T follicular helper cell (primary cell): Measurements from ENCODE around the gene SIPA1L2.
"Not testable (repeated sequence)": the region's sequence is repeated elsewhere in the genome, so short reads cannot be mapped to it uniquely, and the experiment has no call there.

Experiments
- DNase-seq: peaks from one replicate; pipeline ENCODE4 v3.0.0-alpha.2; 2020; ENCODE audit warnings: low read depth

SIPA1L2 gene

DNA sequence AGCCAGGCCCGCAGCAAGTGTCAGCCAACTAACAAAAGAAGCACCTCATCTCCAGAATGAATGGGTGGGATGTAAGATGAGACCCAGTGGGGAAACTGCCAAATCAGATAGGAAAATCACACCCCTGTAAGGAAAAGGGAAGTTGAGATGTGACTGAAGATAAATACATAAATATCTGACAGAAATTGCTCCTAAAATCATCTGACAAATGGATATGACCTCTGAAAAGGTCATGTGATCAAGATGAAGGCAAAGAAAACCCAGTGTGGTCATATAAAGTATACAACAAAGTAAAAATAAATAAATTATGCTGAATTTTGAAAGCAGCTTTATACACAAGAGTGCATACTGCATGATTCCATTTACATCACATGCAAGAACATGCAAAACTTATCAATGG, 12.7 kb downstream of the SIPA1L2 start:
- no peak for DNase-seq

GRCh38 chr1:232615306-232615800, 14.6 kb downstream of the SIPA1L2 start:
- no peak for DNase-seq

DNA sequence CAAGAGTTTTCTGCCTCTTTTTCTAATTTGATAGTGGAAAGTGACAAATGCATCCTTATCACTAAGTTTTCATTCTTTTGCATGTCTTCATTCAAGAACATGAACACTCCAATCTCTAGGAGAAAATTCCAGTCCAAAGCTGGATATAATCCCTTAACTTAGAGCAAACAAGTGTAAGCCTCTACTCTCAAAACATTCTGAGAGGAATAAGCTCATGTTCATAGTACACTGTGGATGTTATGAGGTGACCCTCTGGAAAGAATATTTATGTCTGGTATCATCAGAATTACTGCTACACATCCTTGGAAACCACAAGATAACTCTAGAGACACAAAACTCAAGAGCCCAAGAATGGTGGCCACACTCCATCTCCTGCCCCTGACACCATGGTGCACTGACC, 15.1 kb downstream of the SIPA1L2 start:
- no peak for DNase-seq

DNA sequence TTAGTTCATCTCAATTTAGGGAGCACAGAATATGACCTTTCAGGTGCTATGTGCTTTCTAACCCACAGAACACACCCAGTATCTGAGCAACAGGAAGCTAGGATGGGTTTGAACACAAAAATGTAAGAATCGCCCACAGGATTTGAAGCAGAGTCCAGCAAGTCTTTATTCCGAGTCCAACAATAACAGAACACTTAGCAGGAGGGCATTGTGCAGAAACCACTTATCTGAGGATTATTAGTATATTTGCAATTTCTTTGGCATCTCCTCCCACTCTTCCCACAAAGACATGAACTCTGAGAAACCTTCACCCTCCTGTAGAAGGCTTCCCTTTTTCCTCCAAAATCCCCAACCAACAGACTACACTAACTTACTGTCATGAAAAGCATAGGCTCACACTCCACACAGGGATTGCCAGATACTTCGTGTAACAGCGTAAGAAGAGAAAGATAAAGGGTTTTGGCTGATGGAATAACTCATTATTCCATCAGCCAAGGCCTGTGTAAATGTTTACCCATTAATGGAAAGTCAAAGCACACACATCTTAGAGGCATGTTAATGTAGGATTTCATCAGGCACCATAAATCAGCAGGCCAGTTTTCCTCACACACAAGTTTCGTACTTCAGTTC, 16.1 kb downstream of the SIPA1L2 start:
- no peak for DNase-seq

DNA sequence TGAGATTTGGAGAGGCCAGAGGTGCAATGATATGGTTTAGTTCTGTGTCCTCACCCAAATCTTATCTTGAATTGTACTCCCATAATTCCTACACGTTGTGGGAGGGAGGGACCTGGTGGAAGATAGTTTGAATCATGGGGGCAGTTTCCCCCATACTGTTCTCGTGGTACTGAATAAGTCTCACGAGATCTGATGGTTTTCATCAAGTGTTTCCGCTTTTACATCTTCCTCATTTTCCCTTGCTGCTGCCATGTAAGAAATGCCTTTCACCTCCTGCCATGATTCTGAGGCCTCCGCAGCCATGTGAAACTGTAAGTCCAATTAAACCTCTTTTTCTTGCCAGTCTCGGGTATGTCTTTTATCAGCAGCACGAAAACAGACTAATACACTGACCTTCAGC, 17.1 kb downstream of the SIPA1L2 start:
- not testable (repeated sequence) for DNase-seq

GRCh38 chr1:232611834-232612233, 18.1 kb downstream of the SIPA1L2 start:
- no peak for DNase-seq

GRCh38 chr1:232610902-232611745, 18.8 kb downstream of the SIPA1L2 start:
- not testable (repeated sequence) for DNase-seq

DNA sequence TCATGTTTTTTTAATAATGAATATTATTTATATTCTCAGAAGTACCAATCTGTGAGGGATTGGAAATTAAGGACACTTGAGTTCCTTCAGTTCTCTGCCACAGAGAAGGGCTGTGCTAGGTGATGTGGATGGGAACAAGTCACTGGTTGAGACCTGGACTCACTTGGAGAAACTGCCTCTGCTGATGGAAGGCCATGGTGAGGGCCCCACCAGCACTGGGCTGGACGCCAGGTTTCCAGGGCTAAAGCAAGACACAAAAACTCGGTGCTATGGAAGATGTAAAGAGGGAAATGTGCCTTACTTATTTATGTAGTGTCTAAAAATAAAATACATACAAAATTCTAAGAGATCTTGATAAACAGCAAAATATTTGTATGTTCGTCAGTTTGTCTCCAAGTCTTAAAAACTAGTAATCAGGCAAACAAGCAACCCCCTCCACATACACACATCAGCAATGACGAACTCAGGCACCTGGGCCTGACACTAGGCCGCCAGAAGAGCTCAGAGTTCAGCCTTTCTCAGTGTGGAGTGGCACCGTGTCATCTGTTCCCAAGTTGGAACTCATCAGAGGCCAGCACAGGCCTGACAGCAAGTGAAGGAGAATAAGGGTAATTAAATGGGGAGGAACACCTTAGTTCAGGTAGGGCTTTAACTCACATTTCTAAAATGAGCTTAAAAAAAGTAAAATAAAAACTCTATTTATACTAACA, 19.6 kb downstream of the SIPA1L2 start:
- no peak for DNase-seq

GRCh38 chr1:232608427-232608826, 21.5 kb downstream of the SIPA1L2 start:
- no peak for DNase-seq

DNA sequence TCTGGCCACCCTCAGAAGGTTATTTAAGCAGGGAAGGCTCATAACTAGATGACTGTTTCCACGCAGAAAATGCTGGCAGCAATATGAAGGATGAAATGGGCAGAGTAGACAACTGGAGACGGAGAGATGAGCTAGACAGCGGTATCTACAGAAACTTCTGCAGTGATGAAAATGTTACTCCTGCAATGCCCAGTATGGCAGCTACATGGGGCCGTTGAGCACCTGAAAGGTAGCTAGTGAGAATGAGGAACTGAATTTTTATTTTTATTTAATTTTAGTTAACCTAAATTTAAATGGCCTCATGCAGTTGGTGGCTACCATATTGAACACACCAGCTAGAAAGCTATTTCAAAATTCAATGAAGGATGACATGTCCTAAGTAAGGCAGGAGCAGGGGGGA, 27.3 kb downstream of the SIPA1L2 start:
- DNase-seq: no peak

GRCh38 chr1:232600424-232601258, 29.3 kb downstream of the SIPA1L2 start:
- DNase-seq: no peak

DNA sequence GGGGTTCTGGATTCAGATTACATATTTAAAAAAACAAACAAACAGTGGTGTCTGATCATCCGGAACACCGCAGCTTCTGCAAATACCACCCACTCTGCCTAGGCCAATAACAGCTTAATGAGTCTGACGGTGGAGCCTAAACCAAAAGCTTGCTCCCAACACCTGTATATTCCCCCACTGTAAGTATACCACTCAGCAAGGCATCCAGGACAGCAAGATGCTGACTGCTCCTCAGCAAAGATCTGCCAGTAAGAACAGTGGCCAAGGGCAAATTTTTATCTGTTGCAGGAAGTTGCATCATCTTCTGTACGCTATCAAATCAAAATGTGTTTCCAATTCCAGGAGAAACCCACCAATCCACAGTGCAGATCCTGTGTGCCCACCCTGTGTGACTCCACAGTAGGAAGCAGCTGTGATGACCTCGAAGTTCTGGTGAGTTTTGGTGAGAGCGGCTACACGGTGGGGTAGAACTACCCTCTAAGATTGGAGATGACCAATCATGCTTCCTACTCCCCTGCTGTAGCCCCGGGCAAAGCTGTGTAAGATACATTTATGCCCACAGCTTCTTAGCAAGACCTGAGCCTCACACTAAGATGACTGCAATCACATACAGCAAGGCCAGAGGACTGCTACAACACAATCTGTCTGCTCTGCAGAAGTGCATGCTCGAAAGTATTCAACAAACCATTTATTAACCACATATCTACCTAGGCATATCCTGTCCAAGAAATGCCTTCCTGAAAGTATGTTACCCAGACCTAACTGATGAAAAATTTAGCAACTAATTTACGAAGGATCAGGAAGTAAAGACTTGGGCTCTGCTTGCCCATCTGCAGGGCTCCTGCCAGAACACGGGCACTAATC, 30.5 kb downstream of the SIPA1L2 start:
- DNase-seq: no peak

- no peak for DNase-seq
Measured at GRCh38 chr1:232598837-232599177, 31.1 kb downstream of the SIPA1L2 start.

DNA sequence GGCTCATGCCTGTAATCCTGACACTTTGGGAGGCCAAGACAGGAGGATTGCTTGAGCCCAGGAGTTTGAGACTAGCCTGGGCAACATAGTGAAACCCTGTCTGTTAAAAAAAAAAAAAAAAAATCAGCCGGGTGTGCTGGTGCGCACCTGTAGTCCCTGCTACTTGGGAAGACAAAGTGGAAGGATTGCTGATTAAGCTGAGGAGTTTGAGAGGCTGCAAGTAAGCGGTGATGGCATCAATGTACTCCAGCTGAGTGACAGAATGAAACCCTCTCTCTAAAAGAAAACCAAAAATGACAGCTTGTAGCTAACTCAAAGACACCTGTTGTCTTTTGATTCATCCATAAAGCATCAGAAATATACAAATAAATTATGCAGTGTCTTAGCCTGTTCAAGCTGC, 31.8 kb downstream of the SIPA1L2 start:
- DNase-seq: no peak

GRCh38 chr1:232597721-232598120, 32.2 kb downstream of the SIPA1L2 start:
- no peak for DNase-seq

DNA sequence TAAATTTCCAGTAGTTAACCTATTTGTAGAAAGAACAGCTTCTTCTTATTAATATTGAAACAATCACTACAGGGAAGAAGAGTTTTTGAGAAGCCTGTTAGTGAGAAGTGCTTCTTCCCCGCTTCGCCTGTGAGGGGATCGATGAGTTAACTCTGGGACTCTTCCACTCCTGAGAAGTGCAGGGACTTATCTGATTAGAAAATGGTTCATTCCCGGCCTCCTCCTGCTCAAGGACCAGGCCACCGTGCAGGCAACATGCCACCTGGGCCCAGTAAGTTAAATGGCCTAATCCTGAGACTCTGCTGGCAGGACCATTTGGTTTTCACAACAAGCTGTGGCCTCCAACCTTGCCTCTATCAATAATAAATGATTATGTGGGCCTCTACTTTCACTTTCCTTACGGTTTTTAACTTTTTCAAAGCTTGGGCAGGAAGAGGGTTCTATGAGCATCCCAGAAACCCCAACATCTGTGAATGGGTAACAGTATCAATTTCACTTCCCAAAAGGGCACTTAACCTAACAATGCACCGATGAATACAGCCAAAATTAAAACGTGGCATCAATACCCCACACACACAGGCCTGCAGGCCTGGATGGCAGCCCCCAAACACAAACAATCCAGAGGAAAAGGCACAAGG, 33.1 kb downstream of the SIPA1L2 start:
- no peak for DNase-seq

GRCh38 chr1:232594768-232595698, 34.9 kb downstream of the SIPA1L2 start:
- no peak for DNase-seq

DNA sequence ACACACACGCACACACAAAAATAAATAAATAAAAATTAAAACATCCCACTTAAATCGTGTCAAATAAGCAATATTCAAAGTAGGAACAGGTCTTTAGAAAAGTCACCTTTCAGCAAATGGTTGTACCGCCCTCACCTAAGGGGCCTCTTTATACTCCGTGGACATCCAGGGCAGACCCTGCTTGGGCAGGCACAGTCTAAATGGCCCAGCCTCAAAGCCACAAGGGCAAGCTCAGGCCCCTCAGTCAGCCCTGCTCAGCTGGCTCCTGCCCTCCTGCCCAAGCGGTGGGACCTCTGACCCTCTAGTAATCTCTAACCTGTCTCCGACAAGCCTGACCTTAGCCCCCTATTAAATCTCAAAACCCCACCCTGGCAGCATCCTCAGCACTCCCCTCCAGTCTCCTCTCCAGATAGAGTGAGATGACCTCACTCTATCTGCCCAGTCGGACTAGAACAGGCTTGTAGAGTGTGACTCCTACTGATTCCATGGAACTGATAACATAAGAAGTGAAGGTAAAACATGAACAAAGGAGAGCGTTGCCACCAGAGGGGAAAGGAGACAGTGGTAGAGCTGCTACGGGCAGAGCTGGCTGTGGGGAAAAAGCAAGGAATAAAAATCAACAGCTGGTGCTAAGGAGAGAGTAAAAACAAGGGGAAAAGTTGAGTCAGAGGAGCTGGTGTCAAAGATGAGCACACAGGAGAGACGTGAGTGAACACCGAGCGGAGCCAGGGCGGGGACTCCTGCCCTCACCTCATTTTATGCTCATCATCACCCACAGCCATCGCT, 36.0 kb downstream of the SIPA1L2 start:
- no peak for DNase-seq

- no peak for DNase-seq
Measured at GRCh38 chr1:232591344-232591743, 38.6 kb downstream of the SIPA1L2 start.
